HUES48 (cell line): ENCODE results near the gene SEC16A.

Source experiments
- H3K27ac ChIP-seq: one replicate; pipeline ENCODE4 v1.7.0; 2013; ENCODE audit warnings: low read depth, low read length, inconsistent platforms
- H3K27me3 ChIP-seq: 2 replicates; pipeline ENCODE4 v1.6.1; 2013; ENCODE audit warnings: mild to moderate bottlenecking, low read length; ENCODE audit not compliant: control insufficient read depth, insufficient read depth
- H3K36me3 ChIP-seq: 2 replicates; pipeline ENCODE4 v1.6.1; 2013; ENCODE audit warnings: low read length; ENCODE audit not compliant: control insufficient read depth, insufficient read depth
- H3K4me1 ChIP-seq: 2 replicates; pipeline ENCODE4 v1.6.1; 2013; ENCODE audit warnings: mild to moderate bottlenecking, low read length; ENCODE audit not compliant: control insufficient read depth, insufficient read depth
- H3K4me3 ChIP-seq: 2 replicates; pipeline ENCODE4 v1.5.1; 2013; ENCODE audit warnings: mild to moderate bottlenecking, low read depth, low read length
- H3K9ac ChIP-seq: 2 replicates; pipeline ENCODE4 v1.6.1; 2013; ENCODE audit warnings: mild to moderate bottlenecking, low read depth, low read length, moderate library complexity
- H3K9me3 ChIP-seq: 2 replicates; pipeline ENCODE4 v1.6.1; 2013; ENCODE audit warnings: low read length; ENCODE audit not compliant: control insufficient read depth, insufficient read depth

Gene SEC16A

DNA sequence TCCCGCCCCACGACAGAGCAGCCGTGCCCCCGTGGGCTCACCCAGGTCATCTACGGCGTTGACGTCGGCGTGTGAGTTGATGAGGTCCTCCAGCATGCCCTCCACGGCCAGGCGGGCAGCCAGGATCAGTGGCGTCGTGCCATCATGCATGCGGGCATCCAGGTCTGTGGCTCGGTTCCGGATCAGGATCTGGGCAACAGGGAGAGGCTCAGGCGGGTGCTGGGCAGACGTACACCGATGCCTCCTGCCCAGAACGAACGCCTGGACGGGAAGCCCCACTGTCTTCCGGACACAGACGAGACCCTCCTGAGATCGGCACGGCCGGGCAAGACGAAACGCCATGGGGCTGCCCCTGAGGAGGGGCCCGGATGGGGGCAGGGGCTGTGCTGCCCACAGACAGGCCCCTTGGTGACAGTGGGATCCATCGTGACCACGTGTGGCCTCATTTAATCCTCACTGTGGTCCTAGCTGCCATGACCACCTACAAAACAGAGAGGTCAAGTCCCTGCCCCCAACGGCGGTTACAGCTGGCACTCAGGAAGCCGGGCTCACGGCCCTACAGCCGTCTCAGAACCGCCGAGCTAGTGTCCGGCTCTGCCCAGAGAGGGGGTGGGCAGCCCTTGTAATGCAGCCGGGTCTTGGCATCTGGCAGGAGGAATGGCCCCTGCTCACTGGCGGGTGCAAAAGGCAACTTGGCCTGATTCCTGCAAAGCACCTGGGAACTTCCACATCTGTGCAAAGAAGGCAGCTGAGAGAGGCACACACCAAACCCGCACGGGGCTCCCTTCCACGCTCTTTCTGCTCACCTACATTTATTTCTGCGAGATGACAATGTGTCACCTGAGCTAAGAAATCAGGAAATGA, 16.5 kb upstream of the SEC16A start:
- Histone ChIP-seq H3K36me3 (peaks cover 83% of the 10 kb centered on the region), H3K9ac (no peak overlapping the region), H3K4me1 (no peaks in the 10 kb centered on the region)

DNA sequence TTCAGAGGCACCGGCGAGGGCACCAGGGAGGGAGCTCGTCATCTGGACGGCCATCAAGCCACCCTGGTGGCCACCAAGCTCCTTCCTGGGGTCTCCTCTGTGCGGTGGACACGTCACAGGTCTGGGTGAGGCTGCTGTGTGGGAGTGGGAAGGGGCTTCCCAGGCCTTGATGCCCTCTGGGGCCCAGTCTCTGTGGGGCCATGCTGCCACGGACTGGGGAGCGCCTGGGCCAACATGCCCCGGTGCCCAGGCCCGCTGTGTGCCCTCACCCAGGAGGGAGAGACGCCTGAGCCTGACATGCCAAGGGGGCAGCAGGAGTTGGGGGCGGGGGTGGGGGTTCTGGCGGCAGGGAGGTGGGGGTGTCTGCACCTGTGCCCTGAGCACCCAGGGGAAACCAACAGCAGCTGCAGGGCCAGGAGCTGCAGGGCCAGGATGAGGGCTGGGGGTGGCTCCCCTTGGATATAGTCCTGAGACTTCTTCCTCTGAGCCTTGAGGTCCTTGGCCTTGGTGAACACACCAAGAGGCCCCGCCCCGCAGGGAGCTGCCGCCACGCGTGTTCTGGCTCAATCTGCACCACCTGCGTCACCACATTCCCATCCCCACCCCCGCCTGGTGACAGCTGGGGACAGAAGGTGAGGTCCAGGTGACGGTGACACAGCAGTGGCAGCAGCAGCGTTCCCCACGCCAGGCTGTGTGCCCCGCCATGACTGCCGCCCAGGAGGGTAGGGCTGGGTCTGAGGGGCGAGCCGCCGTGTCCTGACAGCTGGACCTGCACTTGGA, 15.3 kb upstream of the SEC16A start:
- Histone ChIP-seq H3K27me3 (no peaks in the 10 kb centered on the region), H3K4me1 (no peaks in the 10 kb centered on the region), H3K4me3 (no peak overlapping the region), H3K36me3 (peaks cover 71% of the 10 kb centered on the region), H3K27ac (no peak overlapping the region), H3K9ac (no peak overlapping the region), H3K9me3 (no peaks in the 10 kb centered on the region)

More for the DNA sequence above, 16.5 kb upstream of the SEC16A start:
- H3K27ac ChIP-seq, result no peak overlapping the region
- H3K4me3 ChIP-seq, result no peak overlapping the region
- no peaks in the 10 kb centered on the region for H3K27me3 ChIP-seq
- no peaks in the 10 kb centered on the region for H3K9me3 ChIP-seq

DNA sequence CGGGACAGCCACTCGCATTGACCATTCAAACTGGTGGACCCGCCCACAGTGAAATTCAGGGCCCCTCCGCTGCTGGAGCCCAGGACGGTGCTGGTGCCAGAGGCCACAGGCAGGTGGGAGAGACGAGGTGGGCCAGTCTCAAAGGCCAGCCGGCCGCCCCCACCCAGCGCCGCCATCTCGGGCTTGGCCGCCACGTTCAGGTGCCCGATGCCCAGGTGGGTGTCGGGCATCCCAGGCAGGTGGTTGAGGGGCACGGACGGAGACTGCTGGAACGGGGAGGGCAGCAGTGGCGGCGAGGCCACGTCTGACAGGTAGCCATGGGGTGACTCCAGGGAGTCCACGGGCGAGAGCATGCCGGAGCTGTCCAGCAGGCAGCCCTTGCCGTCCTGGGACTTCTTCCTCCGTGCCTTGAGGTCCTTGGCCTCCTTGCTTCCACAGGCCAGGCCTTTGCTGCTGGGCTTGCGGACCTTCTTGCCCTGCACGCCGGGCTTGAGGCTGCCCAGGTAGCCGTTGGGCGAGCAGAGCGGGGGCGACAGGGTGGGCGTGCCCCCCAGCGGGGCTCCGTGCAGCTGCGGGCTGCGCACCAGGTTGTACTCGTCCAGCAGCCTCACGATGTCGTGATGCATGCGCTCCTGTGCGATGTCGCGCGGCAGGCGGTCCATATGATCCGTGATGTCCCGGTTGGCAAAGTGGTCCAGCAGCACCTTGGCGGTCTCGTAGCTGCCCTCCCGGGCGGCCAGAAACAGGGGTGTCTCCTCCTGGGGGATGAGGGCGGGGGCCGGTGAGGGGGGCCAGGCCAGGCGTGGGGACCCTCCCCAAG, 14.2 kb upstream of the SEC16A start:
- no peak overlapping the region for H3K9ac ChIP-seq
- peaks cover 64% of the 10 kb centered on the region for H3K36me3 ChIP-seq
- H3K27me3 ChIP-seq, result no peaks in the 10 kb centered on the region
- no peak overlapping the region for H3K4me3 ChIP-seq
- H3K4me1 ChIP-seq, result no peaks in the 10 kb centered on the region
- no peak overlapping the region for H3K27ac ChIP-seq
- H3K9me3 ChIP-seq, result no peaks in the 10 kb centered on the region

DNA sequence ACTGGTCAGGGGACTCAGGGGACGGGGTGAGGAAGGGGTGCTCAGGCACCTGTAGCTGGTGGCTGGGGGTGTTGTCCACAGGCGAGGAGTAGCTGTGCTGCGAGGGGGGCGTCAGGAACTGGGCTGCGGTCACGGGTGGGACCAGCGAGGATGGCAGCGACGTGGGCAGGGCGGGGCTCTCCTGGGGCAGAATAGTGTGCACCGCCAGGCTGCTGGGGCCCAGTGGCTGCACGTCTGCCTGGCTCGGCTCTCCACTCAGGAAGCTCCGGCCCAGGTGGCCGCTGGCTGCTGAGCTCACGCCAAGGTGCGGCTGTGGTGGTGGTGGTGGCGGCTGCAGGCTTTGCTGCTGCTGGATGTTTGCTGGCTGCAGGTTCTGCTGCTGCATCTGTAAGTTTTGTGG, 13.3 kb upstream of the SEC16A start:
- H3K27ac ChIP-seq, result no peak overlapping the region
- no peak overlapping the region for H3K4me3 ChIP-seq
- H3K9me3 ChIP-seq, result no peaks in the 10 kb centered on the region
- no peaks in the 10 kb centered on the region for H3K4me1 ChIP-seq
- H3K27me3 ChIP-seq, result no peaks in the 10 kb centered on the region
- peaks cover 56% of the 10 kb centered on the region for H3K36me3 ChIP-seq
- no peak overlapping the region for H3K9ac ChIP-seq

DNA sequence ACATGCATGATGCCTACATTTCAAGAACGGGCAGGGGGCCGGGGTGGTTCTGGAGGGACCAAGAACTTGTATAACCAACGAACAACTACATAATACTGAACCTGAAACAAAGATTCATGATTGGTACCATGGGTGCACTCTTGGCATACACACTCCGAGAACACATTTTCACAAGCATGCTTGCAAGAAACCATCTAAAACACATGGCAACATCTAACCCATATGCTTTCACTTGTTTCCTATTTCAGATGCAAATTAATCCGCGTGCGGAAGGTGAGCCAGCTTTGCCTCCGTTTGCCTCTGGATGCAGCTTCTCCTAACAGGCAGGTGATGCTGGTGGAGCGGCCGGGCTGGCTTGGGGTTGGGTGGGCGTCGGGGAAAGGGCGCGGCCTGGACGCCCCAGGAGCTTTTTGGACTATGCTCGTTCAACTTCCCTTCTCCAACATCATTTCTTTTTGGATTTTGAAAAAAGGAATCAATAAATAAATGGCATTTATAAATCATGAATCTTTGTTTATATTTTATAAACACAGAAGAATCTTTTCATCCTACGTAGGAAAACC, 12.5 kb upstream of the SEC16A start:
- Histone ChIP-seq H3K27ac (no peak overlapping the region), H3K4me1 (no peaks in the 10 kb centered on the region), H3K36me3 (peaks cover 48% of the 10 kb centered on the region), H3K9ac (no peak overlapping the region), H3K9me3 (no peaks in the 10 kb centered on the region), H3K27me3 (no peaks in the 10 kb centered on the region), H3K4me3 (no peak overlapping the region)

DNA sequence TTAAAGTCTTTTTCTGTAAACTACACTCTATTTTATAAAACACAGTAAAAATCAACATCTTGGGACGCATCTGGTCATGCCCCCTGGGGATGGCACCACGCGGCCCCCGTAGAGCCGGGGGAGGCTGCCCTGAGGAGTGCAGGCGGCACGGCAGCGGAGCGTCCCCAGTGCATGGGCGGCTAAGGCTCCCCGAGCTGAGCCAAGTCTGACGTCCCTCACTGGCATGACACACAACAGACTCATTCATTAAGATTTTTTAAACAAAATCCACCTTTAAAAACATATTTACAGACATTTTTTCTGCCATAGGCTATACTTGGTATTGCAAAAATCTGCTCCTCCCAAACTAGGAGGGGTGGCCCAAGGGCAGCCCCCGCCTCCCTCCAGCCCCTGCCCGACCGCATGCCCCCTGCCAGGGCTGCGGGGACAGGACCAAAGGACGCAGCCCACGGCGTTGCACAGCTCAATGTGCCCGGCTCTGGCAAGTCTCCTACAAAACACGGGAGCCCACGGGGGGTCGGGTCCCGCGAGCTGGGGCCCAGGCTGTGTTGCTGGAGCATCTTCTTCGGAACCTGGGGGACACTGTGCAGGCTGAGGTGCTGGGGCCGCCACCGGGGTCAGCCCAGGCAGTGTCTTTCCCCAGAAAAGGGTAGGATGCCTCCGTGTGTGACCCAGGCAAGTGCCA, 11.8 kb upstream of the SEC16A start:
- H3K9ac ChIP-seq, result no peak overlapping the region
- H3K27me3 ChIP-seq, result no peaks in the 10 kb centered on the region
- H3K4me3 ChIP-seq, result no peak overlapping the region
- no peak overlapping the region for H3K27ac ChIP-seq
- H3K36me3 ChIP-seq, result peaks cover 42% of the 10 kb centered on the region
- H3K9me3 ChIP-seq, result no peaks in the 10 kb centered on the region
- no peaks in the 10 kb centered on the region for H3K4me1 ChIP-seq

DNA sequence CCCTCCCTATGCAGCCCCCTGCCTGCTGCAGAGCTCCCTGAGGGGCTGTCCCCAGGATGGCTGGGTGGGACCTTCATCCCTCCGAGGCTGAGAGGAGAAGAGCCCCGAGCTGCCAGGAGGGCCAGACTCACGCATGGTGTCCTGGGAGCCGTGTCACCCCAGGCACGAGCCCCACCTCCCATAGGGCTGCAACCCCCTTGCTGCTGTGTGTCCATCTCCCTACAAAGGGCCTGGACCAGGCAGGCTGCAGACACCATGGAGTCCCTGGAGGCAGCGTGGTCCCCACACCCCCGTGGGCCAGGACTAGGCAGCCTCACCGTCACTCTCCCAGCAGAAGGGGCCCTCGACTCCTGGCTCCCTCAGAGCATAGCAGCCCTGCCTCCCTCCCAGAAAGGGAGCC, 11.2 kb upstream of the SEC16A start:
- Histone ChIP-seq H3K9ac (no peak overlapping the region), H3K27ac (no peak overlapping the region), H3K4me3 (no peak overlapping the region), H3K36me3 (peaks cover 35% of the 10 kb centered on the region), H3K27me3 (no peaks in the 10 kb centered on the region), H3K9me3 (no peaks in the 10 kb centered on the region), H3K4me1 (no peaks in the 10 kb centered on the region)

DNA sequence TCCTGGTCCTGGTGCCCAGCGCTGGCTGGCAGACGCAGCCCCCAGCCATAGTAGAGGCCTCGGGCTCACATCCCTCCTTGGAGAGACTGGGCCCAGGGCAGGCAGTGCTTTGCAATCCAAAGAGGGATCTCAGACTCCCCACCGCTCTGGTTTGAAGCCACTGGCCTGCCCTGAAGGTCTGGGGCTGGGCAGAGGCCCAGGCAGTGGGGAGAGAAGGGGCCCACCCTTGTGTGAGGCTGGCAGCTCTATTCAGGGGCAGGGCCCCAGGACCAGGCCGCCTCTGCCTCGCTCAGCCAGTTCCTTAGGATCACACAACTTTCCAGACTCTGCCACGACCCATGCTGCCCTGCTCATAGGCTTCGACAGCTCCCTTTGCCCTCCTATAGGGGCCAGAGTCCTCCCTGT, 10.7 kb upstream of the SEC16A start:
- Histone ChIP-seq H3K4me3 (no peak overlapping the region), H3K36me3 (peaks cover 31% of the 10 kb centered on the region), H3K9me3 (no peaks in the 10 kb centered on the region), H3K4me1 (no peaks in the 10 kb centered on the region), H3K27ac (no peak overlapping the region), H3K9ac (no peak overlapping the region), H3K27me3 (no peaks in the 10 kb centered on the region)

DNA sequence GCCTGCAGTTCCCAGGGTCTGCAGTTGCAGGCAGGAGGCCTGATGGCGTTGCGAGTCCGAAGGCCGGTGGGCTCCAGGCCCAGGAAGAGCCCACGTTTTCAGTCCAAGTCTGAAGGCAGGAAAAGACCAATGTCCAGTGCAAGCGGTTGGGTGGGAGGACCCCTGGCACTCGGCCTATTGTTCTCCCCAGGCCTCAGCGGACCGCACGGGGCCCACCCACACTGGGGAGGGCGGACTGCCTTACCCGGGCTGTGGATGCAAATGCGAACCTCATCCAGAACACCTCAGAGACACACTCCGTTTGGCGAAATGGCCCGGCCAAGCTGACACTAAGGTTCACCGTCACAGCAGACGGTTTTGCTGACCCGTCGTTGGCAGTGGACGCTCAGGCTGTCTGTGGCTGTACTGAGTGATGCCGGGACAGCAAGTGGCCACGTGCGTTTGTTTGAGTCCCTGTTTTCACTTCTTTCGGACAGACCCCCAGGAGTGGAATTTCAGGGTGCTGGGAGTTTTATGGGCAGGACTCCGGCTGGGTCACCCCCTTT, 10.2 kb upstream of the SEC16A start:
- Histone ChIP-seq H3K4me1 (no peaks in the 10 kb centered on the region), H3K9ac (no peak overlapping the region), H3K36me3 (peaks cover 26% of the 10 kb centered on the region), H3K27me3 (no peaks in the 10 kb centered on the region), H3K4me3 (no peak overlapping the region), H3K9me3 (no peaks in the 10 kb centered on the region), H3K27ac (no peak overlapping the region)

DNA sequence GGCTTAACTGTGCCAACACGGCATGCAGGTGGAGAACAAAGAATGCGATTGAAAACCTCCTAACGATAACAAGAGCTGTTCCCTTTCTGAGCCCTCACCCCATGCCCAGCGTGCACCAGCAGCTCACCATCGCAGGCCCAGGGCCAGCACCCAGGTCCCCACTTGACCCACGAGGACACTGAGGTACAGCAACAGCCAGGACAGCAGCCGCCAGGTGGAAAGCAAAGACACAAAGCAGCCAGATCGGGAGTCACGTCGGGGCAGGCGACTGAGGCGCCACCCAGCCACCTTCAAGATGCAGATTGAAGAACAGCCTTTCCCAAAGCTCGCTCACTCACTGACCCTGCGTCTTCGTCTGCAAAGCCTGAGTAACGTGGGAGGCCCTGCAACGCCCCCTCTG, 6.9 kb upstream of the SEC16A start:
- no peak overlapping the region for H3K9ac ChIP-seq
- no peak overlapping the region for H3K4me3 ChIP-seq
- no peaks in the 10 kb centered on the region for H3K27me3 ChIP-seq
- no peaks in the 10 kb centered on the region for H3K4me1 ChIP-seq
- H3K27ac ChIP-seq, result no peak overlapping the region
- H3K9me3 ChIP-seq, result no peaks in the 10 kb centered on the region
- H3K36me3 ChIP-seq, result no peaks in the 10 kb centered on the region
